ENCODE data around the gene ANKRD33B. TPM values are rescaled to one million over a fixed set of nuclear protein-coding genes. Genes with fewer than 3 reads are reported as not detected.
"Not testable (repeated sequence)": the region's sequence is repeated elsewhere in the genome, so short reads cannot be mapped to it uniquely, and the experiment has no call there.

ANKRD33B gene
- total RNA-seq, 8 experiments from 2014 or later, result 2.8 to 41.9 (median 5.4) TPM

DNA sequence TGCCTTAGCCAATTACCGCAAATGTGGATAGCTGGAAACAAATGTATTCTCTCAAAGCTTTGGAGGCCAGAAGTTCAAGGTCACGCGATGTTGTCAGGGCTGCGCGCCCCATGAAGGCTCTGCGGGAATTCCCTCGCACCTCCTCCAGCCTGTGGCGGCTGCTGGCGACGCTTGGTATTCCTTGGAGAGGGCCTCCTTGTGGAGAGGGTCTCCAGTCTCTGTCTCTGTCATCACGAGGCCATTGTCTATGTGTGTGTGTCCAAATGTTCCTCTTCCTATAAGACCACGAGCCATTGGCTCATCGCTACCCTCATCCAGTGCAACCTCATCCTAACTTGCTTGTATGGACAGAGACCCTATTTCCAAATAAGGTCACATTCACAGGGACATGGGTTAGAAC lies 97.5 kb downstream of the ANKRD33B start:
- no peak for ATAC-seq (replicated peaks in 6 of 8)
- in situ Hi-C loops (cut with MboI; ENCODE audit: low pct_unique_long_range_greater_than_20kb in 2 of 9, low sequenced_read_pairs in 9 of 9, unreplicated experiment in 9 of 9), result no loop called here
- no peak overlapping the region for H3K4me3 ChIP-seq
- WGBS, 10 experiments, result 40 to 100% (median 98%) methylated on average over 1 to 7 of the region's 13 CpGs; no CpG with 5 or more reads in 3 of the 10 experiments
- no peak overlapping the region for H3K27ac ChIP-seq
- peaks cover 0 to 3% of the 10 kb centered on the region in 2 donors for H3K4me1 ChIP-seq (replicated peaks in 1 of 2)

DNA sequence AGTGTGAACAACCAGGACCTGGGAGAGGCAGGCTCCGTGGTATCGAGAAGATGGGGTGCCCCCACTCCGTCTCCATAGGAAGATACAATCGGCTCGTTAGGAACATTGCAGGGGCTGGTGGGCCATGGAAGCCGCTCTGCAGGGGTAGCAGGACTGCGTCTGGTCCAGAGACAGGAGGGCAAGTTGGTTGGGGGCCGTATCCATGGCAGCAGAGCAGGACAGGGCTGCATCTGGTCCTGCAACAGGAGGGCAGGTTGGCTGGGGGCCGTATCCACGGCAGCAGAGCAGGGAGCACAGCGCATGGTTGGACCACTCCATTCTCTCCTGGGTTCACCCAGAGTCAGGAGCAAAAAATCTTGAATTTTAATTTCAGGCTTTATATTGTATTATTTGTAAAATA lies 98.2 kb downstream of the ANKRD33B start:
- 40 to 100% (median 92%) methylated on average over 1 to 4 of the region's 11 CpGs; no CpG with 5 or more reads in 6 of the 10 experiments for WGBS, 10 experiments
- Histone ChIP-seq H3K27ac (no peak overlapping the region), H3K4me3 (no peak overlapping the region), H3K4me1 (replicated peaks in 1 of 2) (peaks cover 0 to 4% of the 10 kb centered on the region in 2 donors)
- in situ Hi-C loops (cut with MboI; ENCODE audit: low pct_unique_long_range_greater_than_20kb in 2 of 9, low sequenced_read_pairs in 9 of 9, unreplicated experiment in 9 of 9), result no loop called here
- ATAC-seq (replicated peaks in 6 of 8), result peak in 3 of 8 experiments; percentile 33 to 68 (median 46)

DNA sequence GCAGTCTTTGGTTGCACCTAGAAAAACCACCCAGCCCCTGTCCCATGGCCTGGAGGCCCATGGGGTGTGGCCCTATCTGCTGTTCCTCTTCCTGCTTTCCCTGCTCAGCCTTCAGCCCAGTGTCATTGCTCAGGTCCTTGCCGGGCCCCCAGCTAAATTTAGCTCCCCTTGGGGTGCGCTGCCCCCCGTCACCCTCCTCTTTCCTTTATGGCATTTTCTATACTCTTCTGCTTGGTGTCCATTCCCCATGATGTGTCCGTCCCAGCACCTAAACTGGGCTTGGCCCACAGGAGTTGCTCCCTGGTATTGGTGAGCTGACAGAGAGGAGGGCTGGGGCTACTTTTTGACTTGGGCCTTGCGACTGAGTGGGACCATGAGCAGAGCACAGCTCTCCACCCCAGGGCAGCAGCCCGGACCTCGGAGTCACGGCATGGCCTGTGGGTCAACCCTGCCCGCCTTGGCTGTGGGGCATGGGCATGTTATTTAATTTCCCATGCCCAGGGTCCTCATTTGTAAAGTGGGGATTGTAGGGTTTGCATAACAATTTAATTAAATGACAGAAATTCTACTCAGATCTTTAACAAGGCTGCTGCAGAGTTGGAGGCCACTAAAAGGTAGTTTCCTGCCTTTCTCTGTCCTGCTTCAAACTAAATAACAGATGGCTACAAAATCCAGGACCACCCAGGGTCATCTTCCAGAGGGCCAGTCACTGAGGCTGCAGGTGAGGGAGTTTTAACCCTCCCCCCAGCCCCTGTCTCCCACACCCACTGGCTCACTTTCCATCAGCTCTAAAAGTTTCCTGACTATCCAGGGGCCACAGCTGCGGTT lies 99.0 kb downstream of the ANKRD33B start:
- no peak overlapping the region for H3K27ac ChIP-seq
- peak in 2 of 8 experiments; percentile 14 to 32 for ATAC-seq (replicated peaks in 6 of 8)
- peaks cover 0 to 4% of the 10 kb centered on the region in 2 donors for H3K4me1 ChIP-seq (replicated peaks in 1 of 2)
- in situ Hi-C loops (cut with MboI; ENCODE audit: low pct_unique_long_range_greater_than_20kb in 2 of 9, low sequenced_read_pairs in 9 of 9, unreplicated experiment in 9 of 9), result no loop called here
- H3K4me3 ChIP-seq, result no peak overlapping the region
- 29 to 100% (median 84%) methylated on average over 1 to 6 of the region's 10 CpGs; no CpG with 5 or more reads in 3 of the 10 experiments for WGBS, 10 experiments

DNA sequence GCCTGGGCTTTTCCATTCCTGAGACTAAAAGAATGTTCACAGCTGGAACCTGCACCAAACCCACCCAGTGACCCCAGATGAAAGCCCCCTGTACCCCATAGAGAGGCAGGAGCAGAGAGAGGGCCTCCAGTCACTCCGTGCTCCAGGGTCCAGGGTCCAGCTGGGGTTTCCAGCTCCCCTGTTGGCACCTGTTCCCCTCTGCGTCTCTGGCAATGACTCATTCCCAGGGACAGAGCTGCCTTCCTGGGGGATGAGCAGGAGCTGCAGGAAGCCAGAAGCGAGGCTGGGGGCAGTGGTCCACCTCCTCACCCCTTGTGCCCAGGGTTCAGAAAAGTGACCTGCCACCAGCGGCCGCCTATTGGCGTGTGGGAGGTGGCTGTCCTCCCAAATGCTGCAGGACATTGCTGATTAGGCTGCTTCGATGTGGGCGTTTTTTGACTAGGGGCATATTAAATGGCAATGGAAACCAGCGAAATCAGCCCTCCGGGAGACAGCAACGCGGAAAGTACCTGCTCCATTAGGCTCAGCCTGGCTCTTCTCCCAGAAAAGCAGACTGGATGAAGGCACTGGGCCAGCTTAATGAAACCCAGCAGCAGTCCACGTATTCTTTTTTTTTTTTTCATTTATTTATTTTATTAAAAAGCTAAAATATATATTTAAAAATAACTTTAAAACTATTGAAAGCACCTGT lies 99.8 kb downstream of the ANKRD33B start:
- Histone ChIP-seq H3K4me3 (no peak overlapping the region), H3K27ac (no peak overlapping the region), H3K4me1 (replicated peaks in 1 of 2) (peaks cover 0 to 4% of the 10 kb centered on the region in 2 donors)
- 5 to 100% (median 87%) methylated on average over 1 to 13 of the region's 13 CpGs; no CpG with 5 or more reads in 2 of the 10 experiments for WGBS, 10 experiments
- ATAC-seq (replicated peaks in 6 of 8), result peak in 3 of 8 experiments; percentile 31 to 62 (median 37)
- in situ Hi-C loops (cut with MboI; ENCODE audit: low pct_unique_long_range_greater_than_20kb in 2 of 9, low sequenced_read_pairs in 9 of 9, unreplicated experiment in 9 of 9), result no loop called here

DNA sequence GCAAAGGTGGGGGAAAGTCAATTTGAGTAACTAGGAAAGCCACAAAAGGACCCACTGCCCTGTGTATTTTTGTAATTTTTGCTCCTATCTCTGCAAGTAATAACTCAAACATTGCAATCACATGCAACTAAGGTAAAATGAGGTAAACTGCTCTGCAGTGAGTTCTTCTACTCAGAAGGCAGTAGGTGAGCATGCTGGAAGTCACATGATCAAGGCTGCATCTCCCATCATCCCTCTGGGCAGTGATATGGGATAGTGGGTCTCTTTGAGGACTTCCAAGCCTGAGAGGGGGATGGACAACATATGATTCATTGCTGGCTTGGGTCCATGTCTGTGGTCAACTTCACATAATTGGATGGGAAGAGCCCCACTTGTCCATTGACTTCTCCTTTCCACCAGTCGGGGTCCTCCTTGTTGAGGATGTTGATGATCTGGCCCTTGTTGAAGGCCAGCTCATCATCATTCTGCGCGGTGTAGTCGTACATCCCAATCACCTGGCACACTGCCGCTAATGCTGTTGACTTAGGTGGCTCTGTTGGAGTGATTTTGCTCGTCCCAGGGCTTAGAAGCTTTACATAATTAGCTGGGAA lies 100.4 kb downstream of the ANKRD33B start:
- in situ Hi-C loops (cut with MboI; ENCODE audit: low pct_unique_long_range_greater_than_20kb in 2 of 9, low sequenced_read_pairs in 9 of 9, unreplicated experiment in 9 of 9); H3K4me3 ChIP-seq; H3K4me1 ChIP-seq (replicated peaks in 1 of 2); ATAC-seq (replicated peaks in 6 of 8); H3K27ac ChIP-seq: not testable (repeated sequence)
- WGBS, 10 experiments, result 95 to 100% (median 100%) methylated on average over 3 to 5 of the region's 6 CpGs; no CpG with 5 or more reads in 7 of the 10 experiments

DNA sequence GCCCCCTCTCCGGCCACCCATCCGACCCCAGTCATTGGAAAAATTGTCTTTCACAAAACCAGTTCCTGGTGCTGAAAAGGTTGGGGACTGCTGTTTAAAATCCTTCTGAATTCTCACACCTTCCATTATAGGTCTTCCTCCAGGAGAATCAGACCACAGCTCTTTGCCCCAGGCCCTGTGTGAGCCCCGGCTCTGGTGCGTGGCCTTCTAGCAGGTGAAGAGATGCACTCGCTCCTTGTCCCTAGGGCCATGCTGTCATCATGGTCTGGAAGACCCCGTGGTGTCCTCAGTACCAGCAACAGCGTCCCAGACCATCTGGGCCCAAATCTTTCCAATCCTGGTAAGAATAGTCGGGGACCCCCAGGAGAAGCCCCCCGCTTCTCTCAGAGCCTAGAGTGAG lies 101.9 kb downstream of the ANKRD33B start:
- H3K4me3 ChIP-seq, result no peak overlapping the region
- H3K4me1 ChIP-seq (replicated peaks in 1 of 2), result peaks cover 0 to 4% of the 10 kb centered on the region in 2 donors
- 0 to 97% (median 93%) methylated on average over 1 to 6 of the region's 9 CpGs; no CpG with 5 or more reads in 5 of the 10 experiments for WGBS, 10 experiments
- in situ Hi-C loops (cut with MboI; ENCODE audit: low pct_unique_long_range_greater_than_20kb in 2 of 9, low sequenced_read_pairs in 9 of 9, unreplicated experiment in 9 of 9), result no loop called here
- no peak overlapping the region for H3K27ac ChIP-seq
- ATAC-seq (replicated peaks in 6 of 8), result no peak

DNA sequence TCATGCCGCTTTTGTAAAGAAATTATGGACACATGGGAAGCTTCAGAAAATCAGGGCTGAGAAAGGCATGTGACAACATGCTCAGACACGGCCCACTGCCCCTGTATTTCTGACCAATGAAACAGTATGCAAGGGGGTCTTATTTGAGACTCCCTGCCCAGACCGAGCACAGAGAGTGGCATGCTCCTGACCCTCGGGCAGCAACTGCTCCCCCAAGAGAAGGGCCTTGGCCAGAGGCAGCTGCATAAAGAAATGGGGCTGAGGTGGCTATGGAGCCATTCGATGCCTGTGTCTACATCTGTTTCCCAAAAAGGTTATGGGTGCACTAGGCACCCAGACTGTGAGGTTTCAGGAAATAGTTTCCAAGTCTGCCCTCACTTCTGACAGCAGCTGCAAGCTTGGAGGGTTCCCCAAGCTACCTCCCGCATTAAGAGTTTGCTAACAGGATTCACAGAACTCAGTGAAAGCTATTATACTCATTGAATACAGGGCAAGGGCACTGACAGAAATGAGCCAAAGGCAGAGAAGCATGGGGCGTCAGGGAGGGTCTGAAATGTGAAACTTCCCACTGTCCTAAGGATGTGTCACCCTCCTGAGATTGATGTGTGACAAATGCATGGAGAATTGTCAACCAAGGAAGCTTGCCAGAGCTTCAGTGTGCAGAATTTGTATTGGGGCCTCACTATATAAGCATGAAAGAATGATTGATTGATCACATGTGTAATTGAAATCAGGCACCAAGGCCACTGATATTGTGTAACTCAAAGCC lies 102.8 kb downstream of the ANKRD33B start:
- Histone ChIP-seq H3K27ac (no peak overlapping the region), H3K4me1 (replicated peaks in 1 of 2) (peaks cover 0 to 4% of the 10 kb centered on the region in 2 donors), H3K4me3 (no peak overlapping the region)
- 19 to 100% (median 84%) methylated on average over 1 to 5 of the region's 7 CpGs; no CpG with 5 or more reads in 1 of the 10 experiments for WGBS, 10 experiments
- ATAC-seq (replicated peaks in 6 of 8), result peak in 6 of 8 experiments; percentile 44 to 59 (median 53)
- in situ Hi-C loops (cut with MboI; ENCODE audit: low pct_unique_long_range_greater_than_20kb in 2 of 9, low sequenced_read_pairs in 9 of 9, unreplicated experiment in 9 of 9), result no loop called here

DNA sequence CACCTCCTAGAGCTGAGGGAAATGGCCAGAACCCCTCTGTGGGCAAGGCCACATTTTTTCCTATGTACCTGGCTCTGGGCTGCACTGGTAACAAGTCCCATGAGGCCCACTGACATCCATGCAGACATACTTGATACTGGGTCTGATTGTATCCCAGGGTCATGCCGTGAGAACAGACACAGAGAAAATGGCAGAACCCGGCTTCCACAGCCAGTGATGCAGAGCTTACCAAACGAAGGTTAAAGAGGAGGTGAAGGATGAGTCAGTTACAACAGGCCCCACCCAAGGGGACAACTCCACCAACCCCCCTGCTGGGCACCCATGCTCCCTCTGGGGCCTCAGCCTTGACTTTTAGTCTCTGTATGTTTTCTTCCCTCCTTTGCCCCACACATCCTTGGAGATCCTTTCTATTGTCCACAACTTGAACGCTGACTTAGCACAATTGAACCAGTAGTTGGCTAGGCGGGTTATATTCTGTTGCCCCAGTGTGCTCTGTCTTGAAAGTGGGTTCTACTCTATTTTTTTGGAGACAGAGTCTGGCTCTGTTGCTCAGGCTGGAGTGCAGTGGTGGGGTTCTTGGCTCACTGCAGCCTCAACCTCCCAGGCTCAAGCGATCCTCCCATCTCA lies 103.7 kb downstream of the ANKRD33B start:
- peaks cover 0 to 4% of the 10 kb centered on the region in 2 donors for H3K4me1 ChIP-seq (replicated peaks in 1 of 2)
- no peak for ATAC-seq (replicated peaks in 6 of 8)
- no peak overlapping the region for H3K4me3 ChIP-seq
- 20 to 92% (median 84%) methylated on average over 1 to 4 of the region's 6 CpGs; no CpG with 5 or more reads in 2 of the 10 experiments for WGBS, 10 experiments
- no peak overlapping the region for H3K27ac ChIP-seq
- in situ Hi-C loops (cut with MboI; ENCODE audit: low pct_unique_long_range_greater_than_20kb in 2 of 9, low sequenced_read_pairs in 9 of 9, unreplicated experiment in 9 of 9), result no loop called here

DNA sequence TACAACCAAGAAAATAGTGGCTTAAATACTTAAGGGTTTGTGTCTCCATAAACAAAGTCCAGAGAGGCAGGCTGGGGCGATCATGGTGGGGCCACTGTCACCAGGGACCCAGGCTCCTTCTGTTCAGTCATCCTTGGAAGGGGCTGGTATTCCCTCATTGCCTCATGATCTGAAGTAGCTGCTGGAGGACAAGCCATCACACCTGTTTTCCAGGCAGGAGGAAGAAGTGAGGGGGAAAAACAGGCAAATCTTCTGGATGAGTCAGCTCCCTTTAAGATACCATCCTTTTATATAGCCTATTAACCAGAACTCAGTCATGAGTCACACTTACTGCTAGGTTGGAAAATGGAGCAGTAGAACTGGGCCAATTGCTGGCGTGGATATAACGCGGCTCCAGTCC lies 104.8 kb downstream of the ANKRD33B start:
- WGBS, 10 experiments, result 46 to 100% (median 85%) methylated on average over 1 to 4 of the region's 4 CpGs; no CpG with 5 or more reads in 3 of the 10 experiments
- H3K27ac ChIP-seq, result no peak overlapping the region
- H3K4me1 ChIP-seq (replicated peaks in 1 of 2), result peaks cover 0 to 4% of the 10 kb centered on the region in 2 donors
- no peak overlapping the region for H3K4me3 ChIP-seq
- in situ Hi-C loops (cut with MboI; ENCODE audit: low pct_unique_long_range_greater_than_20kb in 2 of 9, low sequenced_read_pairs in 9 of 9, unreplicated experiment in 9 of 9), result no loop called here
- ATAC-seq (replicated peaks in 6 of 8), result no peak

DNA sequence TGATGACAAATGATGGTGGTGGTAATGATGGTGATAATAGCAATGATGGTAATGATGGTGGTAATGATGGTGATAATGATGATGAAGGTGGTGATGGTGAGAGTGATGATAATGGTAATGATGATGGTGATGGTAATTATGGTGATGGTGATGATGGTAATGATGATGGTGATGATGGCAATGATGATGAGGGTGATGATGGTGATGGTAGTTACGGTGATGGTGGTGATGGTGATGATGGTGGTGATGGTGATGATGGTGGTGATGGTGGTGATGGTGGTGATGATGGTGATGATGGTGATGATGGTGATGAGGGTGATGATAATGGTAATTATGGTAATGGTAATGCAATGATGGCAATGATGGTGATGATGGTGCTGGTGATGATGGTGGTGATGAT lies 106.1 kb downstream of the ANKRD33B start:
- no peak overlapping the region for H3K27ac ChIP-seq
- H3K4me1 ChIP-seq (replicated peaks in 1 of 2), result peaks cover 0 to 4% of the 10 kb centered on the region in 2 donors
- 83 to 100% (median 100%) methylated on average over 1 of the region's 1 CpG; no CpG with 5 or more reads in 4 of the 10 experiments for WGBS, 10 experiments
- in situ Hi-C loops (cut with MboI; ENCODE audit: low pct_unique_long_range_greater_than_20kb in 2 of 9, low sequenced_read_pairs in 9 of 9, unreplicated experiment in 9 of 9), result no loop called here
- ATAC-seq (replicated peaks in 6 of 8), result no peak
- no peak overlapping the region for H3K4me3 ChIP-seq

DNA sequence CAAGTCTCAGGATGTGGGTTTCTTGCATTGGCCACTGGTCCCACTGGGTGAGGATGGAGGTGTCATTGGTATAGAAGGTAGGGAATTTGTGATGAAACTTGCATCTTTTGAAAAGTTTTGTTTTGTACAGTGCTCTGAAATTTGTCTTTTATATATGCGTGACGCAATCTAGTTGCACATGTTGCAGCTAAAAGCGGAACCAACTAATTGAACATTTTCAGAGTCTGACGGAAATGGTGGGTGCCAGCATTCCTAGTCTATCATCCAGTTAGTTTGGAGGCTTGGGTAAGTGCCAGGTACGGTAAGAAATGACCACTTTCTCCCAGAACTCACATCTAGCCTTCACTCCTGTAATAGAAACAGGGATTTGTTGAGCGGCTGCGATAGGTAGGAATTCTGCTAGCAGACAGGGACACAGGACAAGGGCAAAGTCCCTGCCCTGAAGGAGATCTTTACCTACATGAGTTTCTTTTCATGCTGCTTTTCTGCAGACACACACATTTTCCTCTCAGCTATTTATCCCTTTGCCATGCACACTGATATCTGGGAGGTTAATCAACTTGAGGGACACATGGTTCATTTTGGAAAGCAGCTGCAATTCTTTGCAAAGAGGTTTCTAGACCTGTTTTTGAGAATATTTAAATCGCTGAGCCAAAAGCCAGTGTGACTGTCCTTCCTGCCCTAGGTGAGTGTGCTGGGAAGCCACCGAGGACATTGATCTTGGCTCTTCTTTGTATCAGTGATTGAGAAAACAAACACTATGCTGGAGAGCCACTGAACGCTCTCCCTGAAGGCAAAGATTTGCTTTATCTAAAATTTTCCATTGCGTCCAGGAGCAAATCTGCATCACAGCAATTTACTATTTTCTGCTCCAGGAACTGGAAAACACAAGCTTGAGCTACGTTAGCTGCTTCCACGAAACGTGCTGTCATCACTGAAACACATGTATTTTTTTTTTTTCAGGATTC lies 107.5 kb downstream of the ANKRD33B start:
- in situ Hi-C loops (cut with MboI; ENCODE audit: low pct_unique_long_range_greater_than_20kb in 2 of 9, low sequenced_read_pairs in 9 of 9, unreplicated experiment in 9 of 9), result no loop called here
- ATAC-seq (replicated peaks in 6 of 8), result no peak
- 20 to 93% (median 77%) methylated on average over 3 to 13 of the region's 14 CpGs for WGBS, 10 experiments

More for the DNA sequence above, 107.5 kb downstream of the ANKRD33B start:
- no peak overlapping the region for H3K27ac ChIP-seq
- peaks cover 0 to 4% of the 10 kb centered on the region in 2 donors for H3K4me1 ChIP-seq (replicated peaks in 1 of 2)
- no peak overlapping the region for H3K4me3 ChIP-seq
